PFSK-1 (cell line): ENCODE measurements around the gene SPAG9.

Experiments
- FOXP2 ChIP-seq: optimal IDR thresholded peaks from 2 replicates; pipeline ENCODE3; 2011; ENCODE audit warnings: borderline replicate concordance, control low read depth, inconsistent platforms; ENCODE audit not compliant: insufficient read depth; ENCODE audit errors: extremely low read length, extremely low read depth
- POLR2AphosphoS5 ChIP-seq: IDR thresholded peaks from 2 replicates; pipeline ENCODE4 v1.6.1; 2012; ENCODE audit warnings: low read depth, mild to moderate bottlenecking, control low read depth, low read length, moderate library complexity
- REST ChIP-seq, 2 experiments: IDR thresholded peaks; 2 replicates each; pipeline versions ENCODE4 v1.6.1 to v1.8.0; 2011 to 2012; ENCODE audit warnings: low read depth in 2 of 2, low read length in 2 of 2, control low read depth in 1 of 2, inconsistent platforms in 1 of 2, mild to moderate bottlenecking in 1 of 2, moderate library complexity in 1 of 2; ENCODE audit not compliant: insufficient read depth in 1 of 2
- SIN3A ChIP-seq: IDR thresholded peaks from 2 replicates; pipeline ENCODE4 v1.6.1; 2012; ENCODE audit warnings: mild to moderate bottlenecking, low read length, moderate library complexity, borderline replicate concordance; ENCODE audit not compliant: insufficient read depth
- TAF1 ChIP-seq: IDR thresholded peaks from 2 replicates; pipeline ENCODE4 v1.6.1; 2012; ENCODE audit warnings: low read length, control low read depth, borderline replicate concordance; ENCODE audit not compliant: insufficient read depth

DNA sequence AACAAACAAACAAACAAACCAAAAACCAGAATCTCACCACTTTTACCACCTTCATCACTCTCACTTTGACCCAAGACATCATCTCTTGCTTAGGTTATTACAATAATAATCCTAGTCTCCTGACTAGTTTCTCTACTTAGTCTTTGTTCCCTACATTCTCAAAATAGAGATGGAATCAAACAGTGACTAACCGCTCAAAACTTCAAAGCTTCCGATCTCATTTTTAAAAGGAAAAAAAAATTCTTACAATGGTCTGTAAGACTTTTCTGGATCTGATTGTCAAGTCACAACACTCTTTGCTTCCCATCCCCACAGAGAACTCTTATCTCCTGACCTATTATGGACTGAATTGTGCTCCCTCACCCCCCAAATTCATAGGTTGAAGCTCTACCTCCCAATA lies 60.9 kb downstream of the SPAG9 start:
- TF ChIP-seq TAF1 (no peak), POLR2AphosphoS5 (no peak), REST (IDR thresholded peaks at IDR 0.05; ENCODE audit: insufficient read depth in 1 of 2, low read depth in 2 of 2, low read length in 2 of 2) (no peak), SIN3A (no peak), FOXP2 (no peak)
